Cerebellar cortex (tissue), 1 donor: ENCODE data around the gene NTM.
"Not testable (repeated sequence)": the region's sequence is repeated elsewhere in the genome, so short reads cannot be mapped to it uniquely, and the experiment has no call there.

ENCODE experiments used
- DNase-seq: peaks from one replicate; pipeline ENCODE4 v3.0.0-alpha.2; 2015; ENCODE audit warnings: low spot score

The NTM gene

DNA sequence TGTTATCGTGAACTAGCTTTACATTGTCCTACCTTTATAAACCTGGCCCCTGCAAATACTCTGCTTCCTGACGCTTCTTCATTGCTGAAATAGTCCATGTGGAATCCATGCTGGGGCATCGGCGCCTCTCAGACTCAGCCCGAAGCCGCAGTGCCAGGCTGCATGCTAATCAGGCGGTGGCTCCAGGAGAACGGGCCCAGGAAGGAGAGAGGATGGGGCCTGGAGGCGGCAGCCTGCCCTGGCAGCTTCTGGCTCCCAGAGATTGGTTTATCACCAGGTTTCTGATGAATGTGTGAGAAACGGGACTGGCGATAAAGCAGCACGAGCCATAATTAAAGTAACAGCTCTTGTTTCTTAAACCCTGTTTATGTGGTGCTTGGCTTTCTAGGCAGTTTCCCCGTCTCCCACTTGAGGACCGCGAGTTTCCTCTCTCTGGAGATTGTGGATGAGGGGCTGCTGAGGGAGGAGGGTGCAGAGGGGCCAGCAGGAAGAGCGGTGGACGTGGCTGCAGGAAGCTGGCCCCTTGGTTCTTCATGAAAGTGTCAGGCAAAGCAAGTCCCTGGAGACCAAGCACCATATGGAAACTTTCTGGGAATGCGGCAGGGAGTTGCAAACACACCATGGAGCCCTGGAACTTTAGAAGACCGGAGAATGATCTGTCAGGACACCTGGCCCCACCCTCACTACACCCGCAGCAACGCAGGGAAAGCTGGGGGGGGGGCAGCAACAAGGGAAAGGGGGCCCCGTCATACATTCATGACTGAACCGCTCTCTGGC lies 93.4 kb downstream of the NTM start:
- no peak for DNase-seq

DNA sequence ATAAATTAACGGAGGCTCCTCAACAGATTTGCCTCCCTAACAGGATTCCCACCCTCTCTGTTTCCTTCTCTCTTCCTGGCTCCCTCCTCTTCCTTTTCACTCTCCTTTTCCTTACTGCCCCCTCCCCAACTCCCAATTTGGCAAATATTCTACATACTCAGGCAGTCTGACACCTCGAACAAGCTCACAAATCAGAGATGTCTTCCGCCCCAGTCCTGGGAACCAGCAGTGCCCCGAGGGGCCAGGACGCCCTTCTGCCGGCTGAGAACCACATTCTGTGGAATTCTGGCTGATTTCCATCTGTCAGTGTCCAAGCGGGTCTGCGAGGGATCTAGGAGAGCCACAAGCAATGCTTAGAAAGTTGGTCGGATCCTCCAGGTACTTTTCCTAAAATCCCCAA lies 94.0 kb downstream of the NTM start:
- no peak for DNase-seq

DNA sequence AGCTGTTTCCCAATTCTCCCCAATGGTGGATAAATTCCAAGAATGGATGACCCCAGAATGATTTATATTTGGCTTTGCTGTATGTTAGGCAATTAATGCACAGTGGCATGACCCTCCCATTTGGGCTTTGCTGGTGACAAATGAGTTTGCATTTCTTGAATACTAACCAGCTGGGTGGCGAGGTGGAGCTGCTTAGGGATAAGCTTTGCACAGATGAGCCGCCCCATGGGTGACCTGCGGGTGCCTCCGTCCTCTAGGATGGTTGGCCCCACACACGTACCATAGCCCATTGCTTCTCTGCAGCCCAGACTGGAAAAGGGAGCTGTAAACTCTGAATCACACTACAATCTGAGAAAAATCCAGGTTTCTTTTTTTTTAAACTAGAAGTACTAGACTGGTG lies 94.6 kb downstream of the NTM start:
- no peak for DNase-seq

DNA sequence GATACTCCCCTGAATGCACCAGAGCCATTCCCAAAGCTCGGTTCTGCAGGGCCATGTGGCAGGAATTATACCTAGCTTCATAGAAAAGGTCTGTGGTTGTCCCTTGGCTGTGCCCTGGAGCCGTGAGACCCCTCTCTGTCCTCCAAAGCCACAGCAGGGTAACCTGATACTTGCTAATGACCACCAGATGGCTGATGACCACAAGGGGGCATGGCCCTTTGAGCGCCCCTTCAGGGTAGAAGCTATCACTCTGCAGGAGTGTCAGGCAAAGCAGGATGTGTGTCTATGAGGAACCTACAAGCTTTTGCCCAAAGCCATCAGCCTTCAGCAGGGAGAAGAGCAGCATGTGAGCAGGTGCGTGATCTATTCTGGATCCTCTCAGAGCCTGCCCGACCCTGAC lies 95.3 kb downstream of the NTM start:
- no peak for DNase-seq

DNA sequence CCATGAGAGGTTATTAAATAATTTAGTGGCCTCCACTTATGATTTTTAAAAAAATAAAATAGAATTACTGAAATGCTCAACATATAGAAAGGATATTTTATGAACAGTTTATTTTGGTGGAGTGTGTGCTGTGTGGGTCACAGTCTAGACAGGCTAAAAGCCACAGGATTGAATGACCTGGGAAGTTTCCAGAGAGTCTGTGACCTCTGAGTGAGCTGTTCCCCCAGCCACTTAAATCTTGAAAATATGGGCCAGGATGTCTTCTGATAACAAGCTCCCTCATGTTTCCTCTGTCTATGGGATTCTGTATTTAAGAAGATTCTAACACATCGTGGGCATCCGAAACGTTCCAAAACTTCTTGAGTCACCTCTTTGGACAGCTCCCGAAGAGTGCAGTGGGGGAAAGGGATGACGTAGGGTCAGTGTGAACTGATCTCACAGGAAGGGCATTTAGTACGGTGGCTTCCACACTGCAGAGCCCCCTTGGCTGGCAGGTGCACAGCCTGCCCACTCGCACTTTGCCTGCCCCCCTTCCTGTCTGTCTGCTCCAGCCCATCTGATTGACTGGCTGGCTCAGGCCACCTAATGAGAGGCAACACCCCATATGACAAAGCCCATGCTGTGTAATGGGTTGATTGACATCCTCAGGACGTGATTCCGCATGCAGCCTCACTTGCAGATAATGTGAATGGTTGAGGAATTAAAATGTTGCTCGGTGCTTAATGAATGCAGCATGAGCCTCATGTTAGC lies 97.4 kb downstream of the NTM start:
- no peak for DNase-seq

DNA sequence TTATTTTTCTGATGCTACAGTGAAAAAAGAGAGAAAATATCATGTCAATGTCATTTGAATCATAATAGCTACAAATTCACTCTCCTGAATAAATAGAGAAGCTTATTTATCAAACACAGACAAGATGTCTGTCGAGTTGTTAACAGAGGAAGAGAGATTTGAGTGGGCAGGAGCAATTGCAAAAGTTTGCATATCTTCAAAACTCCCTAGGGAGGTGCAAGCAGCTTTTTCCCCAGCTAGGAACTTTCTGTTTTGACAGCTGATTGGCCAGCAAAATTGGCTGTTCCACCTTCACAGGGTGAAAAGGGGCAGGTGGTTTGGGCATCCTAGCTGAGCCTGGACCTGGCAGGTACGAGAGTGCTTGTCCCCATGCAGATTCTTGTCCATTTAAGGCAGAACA lies 98.2 kb downstream of the NTM start:
- no peak for DNase-seq

DNA sequence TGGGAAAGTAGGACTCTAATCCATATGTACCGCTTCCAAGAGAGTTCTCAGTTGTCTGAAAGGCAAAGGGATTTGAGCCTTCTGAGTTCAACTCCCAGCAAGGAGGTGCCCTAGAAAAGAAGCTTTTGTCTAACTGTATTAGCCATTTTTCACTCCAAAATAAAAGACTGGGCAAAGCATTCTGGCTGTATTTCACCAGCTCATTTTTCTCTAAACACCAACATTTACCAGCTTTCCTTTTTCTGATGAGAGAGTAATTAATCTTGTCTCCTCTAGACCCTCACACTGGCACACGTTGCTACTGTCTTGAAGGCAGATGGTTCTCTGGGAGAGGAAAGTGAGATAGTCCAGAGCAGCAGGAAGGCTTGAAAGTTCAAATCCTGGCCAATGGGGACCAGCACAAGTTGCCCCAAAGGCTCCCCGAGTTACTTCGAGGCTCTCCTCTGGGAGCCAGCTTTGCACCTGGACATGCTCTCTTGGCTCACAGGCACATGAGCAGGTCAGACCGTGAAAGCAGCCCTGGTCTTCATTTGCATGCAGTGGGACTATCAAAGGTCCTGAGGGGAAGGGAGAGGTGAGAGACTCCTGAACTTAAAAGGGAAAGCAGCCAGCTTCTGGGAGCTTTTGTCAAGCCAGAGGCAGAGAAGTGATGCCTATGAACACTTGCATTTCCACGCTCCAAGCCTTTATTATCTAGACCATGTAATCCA lies 100.0 kb downstream of the NTM start:
- DNase-seq: no peak

DNA sequence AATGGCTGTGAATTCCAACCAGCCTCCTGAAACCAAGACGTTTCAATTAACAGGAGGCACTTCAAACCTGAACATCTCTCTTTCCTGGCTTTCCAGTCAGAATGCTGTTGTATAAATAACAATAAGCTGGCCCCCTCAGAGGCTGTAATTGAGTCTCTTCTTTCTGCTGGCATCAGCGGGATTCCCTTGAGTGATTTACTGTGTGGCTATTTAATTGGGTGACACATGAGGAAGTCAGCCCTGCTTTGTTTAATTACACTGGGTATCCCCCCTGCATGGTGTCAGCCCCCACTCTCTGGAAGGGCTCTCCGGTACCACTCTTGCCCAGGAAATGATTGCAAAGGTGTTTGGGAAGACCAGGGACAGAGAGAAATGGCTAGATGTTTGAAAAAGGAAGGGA lies 101.6 kb downstream of the NTM start:
- no peak for DNase-seq

DNA sequence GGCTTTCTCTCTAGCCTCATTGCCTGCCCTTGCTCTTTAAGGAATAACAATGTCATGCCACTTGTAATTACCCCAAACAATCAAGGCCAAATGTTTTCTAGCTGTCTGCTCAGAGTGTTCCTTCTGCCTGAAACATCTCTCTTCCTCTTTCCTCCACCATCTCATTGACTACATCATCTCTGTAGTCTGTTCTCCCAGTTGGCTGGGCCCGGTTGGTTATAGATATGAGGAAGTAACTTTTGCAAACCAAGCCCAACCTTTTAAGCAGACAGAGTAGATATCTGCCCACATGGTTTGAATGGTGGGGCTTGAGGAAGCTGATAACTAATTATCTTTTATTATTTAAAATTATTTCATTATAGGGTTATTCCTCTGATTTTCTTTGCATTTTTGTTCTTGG lies 104.5 kb downstream of the NTM start:
- DNase-seq: no peak

DNA sequence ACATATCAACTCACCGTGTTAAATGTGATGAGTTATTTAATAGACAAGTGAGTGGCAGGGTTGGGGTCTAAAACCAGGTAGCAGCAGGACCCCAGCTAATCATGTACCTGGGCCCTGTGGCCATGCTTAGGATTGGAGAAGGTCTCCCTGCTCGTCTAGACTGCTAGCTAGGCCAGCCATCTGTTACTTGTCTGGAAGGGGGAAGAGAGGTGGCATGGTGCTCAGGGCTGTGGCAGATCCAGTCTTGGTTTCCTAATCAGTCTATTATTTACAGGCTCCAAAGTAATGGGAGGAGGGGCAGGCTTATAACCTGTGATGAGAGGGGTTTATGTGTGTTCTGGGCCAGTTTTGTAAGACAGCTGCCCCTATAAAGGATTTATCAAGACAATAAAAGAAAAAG lies 105.9 kb downstream of the NTM start:
- no peak for DNase-seq

DNA sequence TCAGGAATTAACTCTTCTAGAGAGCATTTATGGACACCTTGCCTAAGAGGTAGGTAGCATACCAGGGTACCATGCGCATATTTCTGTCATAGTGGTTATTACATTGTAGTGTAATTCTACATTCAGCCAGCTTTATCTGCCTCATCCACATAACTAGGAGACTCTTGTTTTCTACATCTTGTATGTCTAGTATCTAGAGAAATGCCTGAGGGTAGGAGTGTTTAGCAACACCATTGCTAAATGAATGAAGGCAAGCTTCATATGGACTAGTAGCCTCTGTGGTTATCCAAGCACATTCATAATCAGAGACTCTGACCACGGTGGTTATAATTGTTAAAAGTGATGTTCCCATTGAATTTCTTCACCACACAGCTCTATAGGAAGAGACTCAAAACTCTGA lies 107.9 kb downstream of the NTM start:
- DNase-seq: no peak

DNA sequence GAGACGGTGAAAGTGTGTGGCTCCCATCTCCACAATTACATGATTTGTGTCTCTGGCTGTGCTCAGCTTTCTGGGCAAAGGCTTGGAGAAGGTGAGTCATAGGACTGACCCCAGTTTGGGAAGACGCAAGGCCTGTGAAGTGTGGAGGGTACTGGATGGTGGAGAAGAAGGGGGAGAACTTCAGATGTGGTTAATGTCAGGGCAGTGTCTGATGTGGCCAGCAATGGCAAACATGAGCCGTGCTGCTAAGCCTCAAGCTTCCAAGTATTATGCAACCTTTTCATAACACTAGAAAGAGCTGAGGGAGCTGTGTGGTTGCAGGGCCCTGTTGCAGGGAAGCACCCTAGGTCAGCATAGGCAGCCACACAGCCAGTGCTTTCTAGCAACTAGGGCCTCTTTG lies 110.9 kb downstream of the NTM start:
- no peak for DNase-seq

DNA sequence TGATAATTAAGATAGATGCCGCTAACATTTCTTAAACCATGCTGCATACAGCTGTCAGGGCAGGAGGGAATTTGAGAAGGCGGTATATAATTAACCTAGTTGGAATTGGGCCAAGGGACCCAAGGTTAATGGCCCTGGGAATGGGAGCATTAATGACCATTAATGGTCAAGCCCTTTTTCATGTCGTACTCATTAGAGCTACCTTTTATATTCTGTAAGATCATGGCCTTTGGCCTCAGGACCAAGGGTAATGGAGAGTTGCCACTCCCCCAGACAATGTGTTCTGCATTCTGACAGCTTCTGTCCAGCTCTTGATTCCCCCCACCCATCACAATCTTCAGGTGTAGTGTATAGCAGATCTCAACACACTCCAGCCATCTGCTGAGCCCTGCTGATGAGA lies 111.6 kb downstream of the NTM start:
- no peak for DNase-seq

DNA sequence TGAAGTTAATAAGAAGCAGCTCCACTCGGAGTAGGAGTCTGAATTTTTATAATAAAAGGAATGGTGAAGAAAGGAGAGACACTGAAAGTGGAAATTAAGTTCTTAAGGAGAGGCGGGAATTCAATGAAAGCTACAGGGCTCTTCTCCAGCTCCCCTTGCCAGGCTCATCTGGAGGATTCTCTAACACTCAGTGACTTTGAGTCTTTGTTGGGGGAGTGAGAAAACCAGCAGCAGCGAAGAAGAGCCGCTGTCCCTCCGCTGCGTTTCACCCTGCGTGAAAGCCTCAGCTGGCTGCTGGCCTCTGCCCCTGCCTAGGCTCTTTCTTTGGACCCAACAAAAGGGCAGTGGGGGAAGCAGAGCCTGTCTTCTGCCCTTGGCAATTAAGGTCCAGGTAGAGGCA lies 113.0 kb downstream of the NTM start:
- DNase-seq: no peak

DNA sequence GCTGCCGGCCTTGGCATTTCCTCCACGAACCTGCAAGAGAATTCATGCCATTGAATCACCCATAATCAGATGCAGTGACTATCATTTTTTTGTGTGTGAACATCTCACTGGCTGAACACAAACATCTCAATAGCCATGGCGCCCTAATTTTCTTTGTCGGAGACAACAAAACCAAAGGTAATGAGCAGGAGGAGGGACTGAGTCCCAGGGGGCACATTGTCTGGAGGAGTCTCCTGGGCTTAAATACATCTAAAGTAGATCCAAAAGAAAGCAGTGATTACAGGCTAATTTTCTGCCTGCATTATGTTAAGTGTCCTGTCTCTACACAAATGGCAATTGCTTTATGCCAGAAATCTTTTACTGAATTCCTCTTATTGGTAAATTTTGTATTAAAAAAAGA lies 113.5 kb downstream of the NTM start:
- DNase-seq: no peak

DNA sequence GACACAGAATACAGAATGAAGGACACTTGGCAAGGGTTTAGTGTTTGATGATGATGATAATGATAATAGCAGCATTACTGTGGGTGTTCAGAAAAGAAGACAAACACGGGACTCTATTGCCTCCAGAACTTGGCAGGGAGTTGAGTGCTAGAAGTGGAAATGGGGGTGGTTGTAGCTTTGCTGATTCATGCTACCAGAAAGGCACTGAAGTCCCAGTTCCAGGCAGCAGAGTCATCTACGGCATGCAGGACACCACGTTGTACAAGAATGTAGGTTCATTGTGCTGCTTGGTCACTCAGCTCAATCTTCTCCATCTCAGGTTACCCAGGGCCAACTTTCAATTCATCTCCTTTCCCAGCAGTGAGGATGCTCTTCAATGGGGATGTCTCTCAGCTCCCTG lies 115.7 kb downstream of the NTM start:
- no peak for DNase-seq

DNA sequence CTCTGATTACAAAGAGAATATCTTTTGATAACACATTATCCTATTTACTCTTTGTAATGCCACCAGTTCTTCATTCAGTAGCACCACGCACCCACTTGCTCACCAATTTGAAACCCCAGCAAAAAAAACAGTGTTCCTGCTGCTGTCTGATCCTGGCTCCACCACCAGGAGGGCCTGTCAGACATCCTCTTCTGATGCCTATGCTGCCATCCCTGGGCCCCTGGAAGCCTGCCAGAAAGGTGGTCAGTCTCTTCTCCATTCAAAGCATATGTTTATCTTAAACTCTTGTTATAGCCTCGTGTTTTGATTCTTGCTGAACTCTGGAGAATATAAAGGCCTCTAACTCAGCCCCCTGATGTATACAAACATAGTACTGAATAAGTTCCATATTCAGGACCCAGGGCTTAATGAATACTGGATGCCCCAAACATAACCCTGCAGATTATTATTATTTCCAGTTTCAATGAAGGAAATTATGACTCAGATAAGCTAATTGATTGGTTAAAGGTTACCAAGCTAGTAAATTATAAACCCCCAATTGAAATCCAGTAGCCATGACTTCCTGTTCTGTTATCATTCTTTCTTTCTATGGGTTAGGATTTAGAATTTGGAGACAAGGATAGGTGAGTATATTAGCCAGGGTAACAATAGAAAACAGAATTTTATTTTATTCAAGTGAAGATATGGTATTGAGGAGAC lies 116.7 kb downstream of the NTM start:
- DNase-seq: no peak

DNA sequence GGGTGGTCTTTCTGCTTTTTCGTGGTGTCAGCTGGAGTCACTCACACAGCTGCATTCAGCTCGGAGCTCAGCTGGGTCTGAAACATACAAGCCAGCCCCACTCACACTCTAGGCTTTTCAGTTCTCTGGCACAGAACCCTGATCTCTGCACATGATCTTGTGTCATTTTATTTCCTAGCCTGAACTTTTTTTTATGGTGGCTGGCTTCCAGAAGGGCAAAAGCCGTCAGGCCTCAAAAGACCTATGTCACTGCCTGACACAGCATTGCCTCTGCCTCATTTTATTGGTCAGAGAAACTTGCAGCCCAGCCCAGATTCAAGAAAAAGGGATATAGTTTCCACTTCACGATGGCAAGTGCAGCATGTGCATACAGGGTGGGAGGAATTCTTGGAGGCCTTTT lies 117.8 kb downstream of the NTM start:
- DNase-seq: no peak

DNA sequence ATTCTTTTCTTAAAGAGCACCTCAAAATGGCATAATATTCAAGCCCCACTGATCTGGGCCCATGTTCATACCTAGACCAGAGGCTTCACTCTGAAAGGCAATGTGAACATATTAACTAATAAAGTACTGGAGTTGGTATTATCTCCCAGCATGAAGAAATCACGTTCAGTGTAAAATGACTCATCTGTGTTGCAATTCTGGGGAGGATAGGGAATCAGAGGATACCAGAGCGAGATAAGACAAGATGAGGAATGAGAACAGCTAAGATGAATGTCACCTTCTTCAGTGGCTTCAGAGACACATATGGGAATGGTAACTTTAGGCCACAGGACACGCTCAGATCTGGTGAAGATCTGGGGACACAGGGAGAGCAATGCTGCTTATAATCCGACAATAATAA lies 121.1 kb downstream of the NTM start:
- DNase-seq: no peak

DNA sequence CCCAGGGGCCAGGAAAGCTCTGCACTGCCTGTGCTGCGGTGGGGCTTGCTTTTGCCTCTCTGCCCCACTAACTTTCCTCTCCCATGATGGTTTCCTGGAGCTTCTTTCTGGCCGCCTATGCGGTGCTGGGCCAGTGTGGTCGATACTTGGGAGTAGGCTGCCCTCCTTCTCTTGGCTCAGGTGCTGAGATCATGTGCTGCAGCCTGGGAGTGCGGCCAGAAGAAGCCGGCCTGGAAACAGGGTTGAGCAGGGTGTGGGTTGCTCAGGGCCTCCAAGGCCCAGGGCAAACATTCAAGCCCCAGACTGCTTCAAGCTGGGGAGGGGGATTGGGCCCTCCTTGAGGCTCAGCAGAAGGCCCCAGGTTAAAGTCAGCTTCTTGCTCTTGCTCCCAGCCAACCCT lies 125.0 kb downstream of the NTM start:
- DNase-seq: peak; percentile 36

DNA sequence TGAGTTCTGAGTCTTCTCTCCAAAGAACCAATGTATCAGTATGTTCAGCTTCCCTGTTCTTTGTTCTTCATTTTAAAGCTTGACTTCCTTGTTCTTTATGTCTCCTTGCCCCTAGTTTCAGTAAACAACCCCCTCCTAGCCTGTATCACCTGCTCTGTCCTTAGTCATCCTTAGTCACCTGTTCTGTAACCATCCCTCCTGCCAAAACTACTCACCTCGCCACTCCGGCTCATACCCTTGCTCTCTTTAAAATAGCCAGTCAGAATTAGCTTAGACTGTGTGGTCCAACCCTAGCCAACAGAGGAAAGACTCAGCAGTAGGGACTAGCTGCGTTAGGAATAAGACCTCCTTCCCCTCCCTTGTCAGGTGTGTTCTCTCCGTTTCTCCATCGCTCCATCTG lies 127.3 kb downstream of the NTM start:
- DNase-seq: not testable (repeated sequence)

DNA sequence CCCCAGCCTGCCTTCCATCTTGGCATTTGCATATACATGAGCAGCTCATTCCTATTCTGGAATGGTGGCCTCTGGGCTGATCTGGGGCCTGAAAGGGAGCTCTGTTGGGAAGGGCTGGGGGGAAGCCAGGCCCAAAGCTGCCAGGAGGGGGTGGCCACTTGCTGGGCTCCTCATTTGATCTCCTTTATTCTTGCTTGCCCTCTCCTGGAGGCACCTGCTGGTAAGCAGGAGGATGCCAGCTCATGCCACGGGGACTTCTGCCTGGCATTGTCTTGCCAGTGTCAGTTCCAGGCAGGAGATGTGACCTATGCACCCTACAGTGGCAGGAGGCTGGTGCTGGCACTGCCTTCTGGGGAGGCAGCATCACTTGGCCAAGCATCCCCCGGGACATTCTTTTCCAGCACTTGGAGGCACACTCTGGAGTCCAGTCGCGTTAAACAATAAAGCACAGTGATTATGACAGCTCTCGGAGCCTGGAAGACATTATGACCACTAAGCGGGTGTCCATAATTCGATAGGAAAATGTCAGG lies 128.3 kb downstream of the NTM start:
- peak; percentile 22 for DNase-seq
